CD4-positive, alpha-beta T cell treated with Interferon gamma for 1 hour (primary cell): Measurements from ENCODE around the gene INHBB.
"Not testable (repeated sequence)": the region's sequence is repeated elsewhere in the genome, so short reads cannot be mapped to it uniquely, and the experiment has no call there.

Experiments used
- DNase-seq: peaks from one replicate; pipeline ENCODE4 v3.0.0-alpha.2; 2020

Gene INHBB

DNA sequence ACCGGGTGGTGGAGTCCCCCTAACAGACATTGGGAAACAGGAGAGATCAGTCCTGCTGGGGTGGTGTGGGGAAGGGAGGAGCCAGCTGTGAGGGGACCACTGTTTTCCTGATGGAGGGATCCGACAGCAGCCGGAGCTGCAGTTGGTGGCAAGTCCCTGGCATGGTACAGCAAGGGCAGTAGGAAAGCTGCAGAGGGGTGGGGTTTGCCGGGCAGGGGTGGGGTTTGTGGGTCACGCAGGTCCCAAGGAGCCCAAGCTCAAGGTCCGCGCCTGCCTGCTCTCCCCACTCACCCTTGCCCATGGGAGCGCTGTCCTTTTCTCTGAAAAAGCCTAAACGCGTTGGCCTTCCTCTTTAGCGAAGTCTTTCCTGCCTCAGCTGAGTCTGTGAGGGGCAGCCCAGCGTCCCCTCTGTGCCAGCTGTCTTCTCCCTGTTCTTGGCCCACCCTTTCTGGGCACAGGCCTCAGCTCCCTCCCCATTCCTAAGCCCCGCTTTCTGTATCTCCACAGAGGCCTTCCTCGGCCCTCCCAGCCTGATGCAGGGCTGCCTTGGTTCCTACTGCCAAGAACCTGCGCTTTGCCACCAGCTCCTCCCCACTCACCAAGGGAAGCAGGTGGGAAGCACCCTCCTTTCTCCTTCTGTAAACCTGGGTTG, 29.3 kb upstream of the INHBB start:
- no peak for DNase-seq

DNA sequence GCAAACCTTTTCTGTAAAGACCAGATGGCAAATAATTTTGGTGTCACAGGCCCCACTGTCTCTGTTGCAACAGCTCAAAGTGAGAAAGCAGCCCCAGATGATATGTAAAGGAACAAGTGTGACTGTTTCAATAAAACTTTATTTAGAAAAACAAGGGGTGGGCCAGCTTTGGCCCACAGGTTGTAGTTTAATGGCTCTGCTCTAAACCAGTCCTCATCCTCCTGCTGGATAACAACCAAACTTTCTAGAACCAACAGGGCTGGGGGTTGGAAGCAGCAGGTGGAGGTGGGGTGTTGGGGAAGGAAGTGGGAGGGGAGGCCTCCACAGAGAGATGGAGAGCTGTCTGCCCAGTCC, 28.8 kb upstream of the INHBB start:
- no peak for DNase-seq

DNA sequence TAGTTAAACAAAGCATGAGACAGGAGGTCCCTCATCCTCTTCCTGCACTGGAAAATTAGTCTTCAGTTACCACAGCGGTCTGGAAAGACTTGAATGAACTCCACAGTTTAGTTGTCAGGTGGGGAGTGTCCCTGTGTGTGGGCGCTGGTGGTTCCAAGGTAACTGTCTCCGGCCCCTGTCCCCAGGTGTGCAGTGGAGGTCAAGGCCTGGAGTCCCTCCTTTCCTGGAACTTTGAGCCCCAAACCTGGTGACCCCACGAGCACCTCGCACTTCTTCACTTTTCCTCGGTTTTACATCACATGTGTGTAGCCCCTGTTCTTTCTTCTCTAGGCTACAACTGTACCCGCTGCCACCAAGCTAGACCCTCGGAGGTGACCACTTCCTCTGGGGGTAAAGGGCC, 28.0 kb upstream of the INHBB start:
- DNase-seq = no peak

GRCh38 chr2:120318626-120319025, 27.3 kb upstream of the INHBB start:
- DNase-seq = no peak

DNA sequence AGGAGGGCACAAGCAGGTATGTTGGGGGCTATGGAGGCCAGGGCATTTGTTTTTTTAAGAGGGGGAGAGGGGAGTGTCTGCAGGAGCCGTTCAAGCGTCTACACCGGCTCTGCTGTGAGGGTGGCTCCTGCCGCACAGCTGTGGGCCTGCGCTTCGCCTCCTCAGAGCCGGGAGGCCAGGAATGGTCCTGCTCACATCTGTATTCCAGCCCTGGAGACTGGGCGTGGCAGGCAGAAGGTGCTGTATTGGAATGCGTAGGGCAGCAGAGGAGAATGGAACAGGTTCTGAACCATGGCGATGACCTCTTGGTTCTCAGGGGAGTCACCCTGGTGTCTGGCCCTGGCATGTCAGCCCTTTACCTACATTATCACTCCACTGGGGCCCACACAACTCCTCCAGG, 26.8 kb upstream of the INHBB start:
- DNase-seq = no peak

- no peak for DNase-seq
Observed at GRCh38 chr2:120319686-120320317, 26.1 kb upstream of the INHBB start.

DNA sequence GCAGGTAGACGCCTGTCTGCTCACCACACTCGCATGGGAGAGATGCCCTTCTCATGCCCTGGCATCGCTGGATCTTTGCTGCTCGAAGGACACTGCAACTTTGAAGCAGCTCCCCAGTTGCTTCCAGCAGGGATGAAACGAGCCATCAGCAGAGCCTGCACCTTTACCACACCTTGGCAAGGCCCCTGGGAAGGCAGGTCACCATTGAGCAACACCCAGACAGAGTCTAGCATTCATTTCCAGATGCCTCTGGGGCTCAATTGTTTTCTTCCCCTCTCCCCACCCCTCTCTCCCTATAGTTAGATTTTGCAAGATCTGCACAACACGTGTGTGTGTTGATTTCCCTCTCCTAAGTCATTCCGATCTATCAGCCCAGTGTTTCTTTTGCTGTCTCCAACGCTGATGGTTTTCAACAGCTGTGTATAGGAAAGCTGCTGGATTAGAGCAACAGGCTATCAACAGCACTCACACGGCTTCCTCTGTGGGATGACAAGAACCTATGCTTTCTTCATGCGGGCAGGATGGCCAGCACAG, 25.6 kb upstream of the INHBB start:
- no peak for DNase-seq

- DNase-seq = not testable (repeated sequence)
Observed at GRCh38 chr2:120320887-120321556, 24.9 kb upstream of the INHBB start.

DNA sequence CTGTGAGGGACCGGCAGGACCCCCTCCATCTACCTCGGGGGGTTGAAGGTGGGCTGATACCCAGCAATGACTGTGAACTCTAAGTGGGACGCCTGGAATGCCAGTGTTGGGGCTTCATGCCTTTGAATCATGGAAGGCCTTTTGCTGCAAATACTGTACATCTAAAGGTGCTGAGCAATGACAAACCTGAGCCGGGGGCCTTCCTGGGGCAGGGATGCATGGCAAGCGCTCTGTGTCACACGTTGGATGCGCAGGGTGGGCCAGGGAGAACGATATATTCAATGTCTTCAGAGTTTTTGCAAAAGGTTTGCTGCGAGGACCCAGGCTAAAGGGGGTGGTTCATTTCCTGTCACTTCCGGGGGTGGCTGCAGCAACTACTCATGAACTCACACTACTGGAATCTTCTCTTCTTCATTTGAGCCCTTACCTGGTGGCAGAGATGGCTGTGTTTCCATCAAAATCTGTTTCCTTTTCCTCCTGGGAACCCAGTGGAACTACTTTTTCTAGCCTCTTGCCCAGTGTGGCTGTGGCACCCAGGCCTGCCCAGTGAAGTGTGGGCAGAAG, 24.1 kb upstream of the INHBB start:
- no peak for DNase-seq

DNA sequence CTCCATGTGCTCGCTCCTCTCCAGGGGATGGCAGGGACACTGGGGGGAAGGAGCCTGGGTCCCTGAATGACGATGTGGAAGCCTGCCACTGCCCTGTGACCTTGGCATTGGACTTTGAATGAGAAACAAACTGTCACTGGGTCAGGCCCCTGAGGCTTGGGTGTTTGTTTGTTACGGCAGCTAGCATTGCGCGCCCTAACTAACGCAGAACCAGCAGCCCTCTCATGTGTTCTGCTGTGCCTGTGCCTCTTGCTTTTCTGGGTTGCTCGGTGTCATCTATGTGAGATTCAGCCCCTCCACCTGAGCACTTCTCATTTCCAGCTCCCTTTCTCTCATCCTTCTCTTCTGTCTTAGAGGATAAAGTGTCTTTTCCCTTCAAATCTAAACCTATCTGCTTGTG, 23.6 kb upstream of the INHBB start:
- no peak for DNase-seq

GRCh38 chr2:120323214-120323613, 22.7 kb upstream of the INHBB start:
- DNase-seq = no peak

DNA sequence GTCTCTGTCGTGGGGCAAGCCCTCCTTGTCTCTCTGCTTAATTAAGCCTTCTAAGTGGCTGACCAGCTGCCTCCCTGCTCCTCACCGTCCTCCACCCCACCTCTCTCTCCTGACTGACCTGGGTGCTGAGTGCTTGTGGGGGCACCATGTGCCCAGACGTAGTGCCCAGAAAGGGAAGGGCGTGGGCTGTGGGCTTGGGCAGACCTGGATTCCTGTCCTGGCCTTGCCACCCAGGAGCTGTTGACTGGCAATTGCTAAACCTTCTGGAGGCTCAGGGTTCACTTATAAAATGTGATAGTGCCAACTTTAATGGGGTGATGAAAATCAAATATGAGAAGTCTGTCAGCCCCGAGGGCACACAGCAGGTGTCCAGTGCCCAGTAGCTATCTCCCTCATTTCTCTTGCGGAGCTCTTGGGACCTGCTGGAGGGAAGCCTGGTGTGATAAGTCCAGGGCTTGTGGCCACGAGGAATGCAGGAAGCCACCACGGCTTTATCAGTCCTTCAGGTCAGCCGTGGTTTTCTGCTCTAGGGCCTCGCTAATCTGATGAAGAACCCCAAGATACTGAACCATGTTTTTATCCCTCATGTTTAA, 22.0 kb upstream of the INHBB start:
- no peak for DNase-seq

DNA sequence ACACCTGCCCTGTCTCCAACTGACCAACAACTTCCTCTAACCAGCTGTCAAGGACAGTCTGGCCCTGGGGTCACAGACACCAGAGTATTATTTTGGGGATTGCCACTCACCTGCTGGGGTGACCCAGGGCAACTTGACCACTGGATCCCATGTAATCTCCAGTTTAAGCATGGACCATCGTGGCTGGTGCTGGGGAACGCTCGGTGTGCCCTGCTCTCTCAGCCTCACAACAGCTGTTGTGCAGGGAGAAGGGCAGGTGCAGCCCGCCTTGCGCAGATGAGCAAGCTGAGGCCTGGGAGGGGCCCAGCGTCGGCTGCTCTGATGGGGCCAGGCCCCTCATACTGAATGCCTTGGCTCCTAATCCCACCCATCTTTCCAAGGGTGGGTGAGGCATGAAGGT, 21.0 kb upstream of the INHBB start:
- DNase-seq = no peak

GRCh38 chr2:120326066-120326465, 19.9 kb upstream of the INHBB start:
- no peak for DNase-seq

- DNase-seq = no peak
Observed at GRCh38 chr2:120330946-120331822, 14.8 kb upstream of the INHBB start.

DNA sequence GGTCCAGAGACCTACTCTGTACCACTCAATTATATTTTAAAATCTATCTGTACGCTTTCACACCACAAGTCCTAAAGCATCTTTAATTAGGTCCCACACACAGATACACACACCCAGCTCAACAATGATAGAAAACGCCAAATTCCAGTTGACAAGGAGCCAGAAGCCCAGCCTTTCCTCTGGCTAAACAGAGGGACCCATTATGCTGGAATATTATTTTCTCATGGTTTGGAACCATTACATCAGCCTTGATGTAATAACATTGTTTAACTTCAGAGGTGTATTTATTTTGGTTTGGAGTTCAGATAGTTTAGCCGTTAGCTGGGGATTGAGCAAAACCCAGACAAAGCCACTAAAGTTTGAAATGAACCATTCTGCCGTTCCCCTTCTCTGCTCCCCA, 14.0 kb upstream of the INHBB start:
- no peak for DNase-seq

DNA sequence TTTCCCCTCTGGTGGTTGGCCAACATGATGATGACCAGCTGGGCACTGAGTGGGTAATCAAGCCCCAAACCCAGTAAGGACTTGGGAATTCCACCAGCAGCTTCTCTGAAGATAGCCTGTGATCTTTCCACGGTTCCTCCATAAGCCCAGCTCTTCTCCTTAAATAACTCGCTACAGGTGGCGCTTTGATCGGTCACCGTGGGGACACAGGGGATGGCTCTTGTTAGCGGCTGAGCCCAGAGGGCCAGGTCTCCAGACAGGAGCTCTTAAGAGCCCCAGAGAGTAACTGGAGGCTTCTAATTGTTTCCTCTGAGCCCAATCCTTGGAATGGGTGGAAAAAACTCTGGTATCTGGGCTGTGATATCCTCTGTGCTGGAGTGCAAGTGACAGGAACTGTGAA, 13.6 kb upstream of the INHBB start:
- DNase-seq = no peak

DNA sequence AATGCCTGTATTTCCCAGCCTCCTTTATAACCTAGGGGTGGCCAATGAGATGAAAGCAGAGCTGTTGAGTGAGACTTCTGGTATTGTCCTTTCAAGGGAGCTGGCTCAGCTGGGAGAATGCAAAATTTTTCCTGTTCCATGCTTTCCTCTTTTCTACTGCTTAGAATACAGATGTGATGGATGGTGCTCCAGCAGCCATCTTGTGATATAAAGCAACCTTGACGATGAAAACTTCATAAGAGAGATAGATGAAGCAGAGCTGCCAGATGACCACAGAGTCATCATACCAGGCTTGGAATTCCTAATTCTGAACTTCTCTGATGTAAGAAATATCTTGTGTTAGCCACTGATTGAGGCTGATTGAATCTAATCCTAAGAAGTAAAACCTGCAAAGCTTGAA, 11.9 kb upstream of the INHBB start:
- no peak for DNase-seq

GRCh38 chr2:120336749-120337148, 9.2 kb upstream of the INHBB start:
- DNase-seq = no peak

DNA sequence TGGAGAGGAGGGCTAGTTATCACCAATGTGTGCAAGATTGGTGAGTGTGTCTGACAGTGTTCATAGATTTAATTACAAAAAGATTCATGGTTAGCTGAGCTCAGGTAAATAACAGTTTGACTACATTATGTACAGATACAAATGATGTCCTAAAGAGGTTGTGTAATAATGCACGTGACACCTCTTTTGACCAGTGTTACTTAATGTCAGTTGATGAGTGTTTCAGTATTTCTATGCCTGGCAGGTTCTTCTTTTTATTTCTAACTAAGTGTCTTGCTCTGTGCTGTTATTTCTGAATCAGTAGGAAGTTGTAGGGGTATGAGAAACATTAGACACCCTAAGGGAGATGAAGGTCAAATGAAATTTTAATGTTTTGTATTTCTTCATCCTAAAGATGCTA, 7.9 kb upstream of the INHBB start:
- DNase-seq = no peak

DNA sequence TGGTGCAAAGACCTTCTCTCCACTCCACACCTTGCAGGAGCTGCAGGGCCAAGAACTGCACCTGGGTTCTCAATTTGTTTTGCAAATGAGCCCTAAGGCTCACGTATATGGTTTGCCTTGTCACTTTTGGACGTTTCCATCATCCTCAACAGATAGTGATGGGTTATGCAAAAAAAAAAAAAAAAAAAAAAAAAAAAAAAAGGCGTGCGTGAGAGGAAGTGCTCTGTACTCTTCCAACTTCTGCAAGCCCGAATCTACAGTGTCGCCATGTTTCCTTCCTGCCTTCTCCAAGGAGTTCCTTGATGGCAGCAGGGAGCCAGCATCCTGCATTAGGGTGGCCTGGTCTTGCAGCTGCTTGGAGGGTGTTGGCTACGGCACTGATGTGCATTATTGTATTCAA, 4.0 kb upstream of the INHBB start:
- DNase-seq = no peak

GRCh38 chr2:120342446-120342845, 3.5 kb upstream of the INHBB start:
- no peak for DNase-seq

DNA sequence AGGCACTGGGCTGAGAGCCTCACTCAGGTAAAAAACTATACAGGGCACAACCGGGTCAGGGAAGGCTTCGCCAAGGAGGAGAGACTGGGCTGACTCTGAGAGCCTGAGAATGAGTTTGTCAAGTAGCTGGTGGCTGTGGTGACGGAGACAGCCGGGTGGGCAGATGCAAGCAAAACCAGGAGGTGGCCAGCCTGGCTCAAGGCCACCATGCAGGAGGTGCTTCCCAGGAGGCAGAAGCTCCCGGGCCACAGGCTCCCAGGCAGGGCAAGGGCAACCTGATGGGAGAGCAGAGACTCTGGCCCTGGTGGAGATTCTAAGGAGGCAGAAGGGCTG, 2.9 kb upstream of the INHBB start:
- no peak for DNase-seq
